GM12874 (cell line): Measurements from ENCODE around the gene EEIG1.

Experiments
- TF ChIP-seq, protein P1 (sequence below): IDR thresholded peaks from 2 replicates; pipeline ENCODE4 v1.5.1; 2011; ENCODE audit warnings: low read depth, mild to moderate bottlenecking, control low read depth, low read length, moderate library complexity; ENCODE audit not compliant: insufficient read depth

The EEIG1 gene

DNA sequence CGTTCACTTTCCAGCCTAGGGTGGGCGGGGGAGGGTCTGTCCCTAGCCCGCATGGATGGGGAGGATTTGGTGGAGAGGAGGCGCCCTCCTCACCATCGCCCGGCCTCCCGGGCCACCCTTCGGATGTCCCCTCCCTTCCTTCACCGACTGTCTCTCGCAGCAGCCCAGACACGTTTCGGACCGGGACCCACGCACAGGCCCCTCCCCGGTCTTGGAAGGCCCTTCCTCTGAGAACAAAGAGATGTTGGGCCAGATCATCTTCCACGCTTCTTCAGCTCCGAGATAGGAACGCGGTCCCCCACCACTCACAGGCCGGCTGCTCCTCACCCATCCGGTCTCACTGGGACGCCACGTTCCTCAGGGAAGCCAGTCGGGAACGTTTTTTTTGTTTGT lies 42.5 kb downstream of the EEIG1 start:
- TF ChIP-seq, protein P1, sequence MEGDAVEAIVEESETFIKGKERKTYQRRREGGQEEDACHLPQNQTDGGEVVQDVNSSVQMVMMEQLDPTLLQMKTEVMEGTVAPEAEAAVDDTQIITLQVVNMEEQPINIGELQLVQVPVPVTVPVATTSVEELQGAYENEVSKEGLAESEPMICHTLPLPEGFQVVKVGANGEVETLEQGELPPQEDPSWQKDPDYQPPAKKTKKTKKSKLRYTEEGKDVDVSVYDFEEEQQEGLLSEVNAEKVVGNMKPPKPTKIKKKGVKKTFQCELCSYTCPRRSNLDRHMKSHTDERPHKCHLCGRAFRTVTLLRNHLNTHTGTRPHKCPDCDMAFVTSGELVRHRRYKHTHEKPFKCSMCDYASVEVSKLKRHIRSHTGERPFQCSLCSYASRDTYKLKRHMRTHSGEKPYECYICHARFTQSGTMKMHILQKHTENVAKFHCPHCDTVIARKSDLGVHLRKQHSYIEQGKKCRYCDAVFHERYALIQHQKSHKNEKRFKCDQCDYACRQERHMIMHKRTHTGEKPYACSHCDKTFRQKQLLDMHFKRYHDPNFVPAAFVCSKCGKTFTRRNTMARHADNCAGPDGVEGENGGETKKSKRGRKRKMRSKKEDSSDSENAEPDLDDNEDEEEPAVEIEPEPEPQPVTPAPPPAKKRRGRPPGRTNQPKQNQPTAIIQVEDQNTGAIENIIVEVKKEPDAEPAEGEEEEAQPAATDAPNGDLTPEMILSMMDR, result no peak

DNA sequence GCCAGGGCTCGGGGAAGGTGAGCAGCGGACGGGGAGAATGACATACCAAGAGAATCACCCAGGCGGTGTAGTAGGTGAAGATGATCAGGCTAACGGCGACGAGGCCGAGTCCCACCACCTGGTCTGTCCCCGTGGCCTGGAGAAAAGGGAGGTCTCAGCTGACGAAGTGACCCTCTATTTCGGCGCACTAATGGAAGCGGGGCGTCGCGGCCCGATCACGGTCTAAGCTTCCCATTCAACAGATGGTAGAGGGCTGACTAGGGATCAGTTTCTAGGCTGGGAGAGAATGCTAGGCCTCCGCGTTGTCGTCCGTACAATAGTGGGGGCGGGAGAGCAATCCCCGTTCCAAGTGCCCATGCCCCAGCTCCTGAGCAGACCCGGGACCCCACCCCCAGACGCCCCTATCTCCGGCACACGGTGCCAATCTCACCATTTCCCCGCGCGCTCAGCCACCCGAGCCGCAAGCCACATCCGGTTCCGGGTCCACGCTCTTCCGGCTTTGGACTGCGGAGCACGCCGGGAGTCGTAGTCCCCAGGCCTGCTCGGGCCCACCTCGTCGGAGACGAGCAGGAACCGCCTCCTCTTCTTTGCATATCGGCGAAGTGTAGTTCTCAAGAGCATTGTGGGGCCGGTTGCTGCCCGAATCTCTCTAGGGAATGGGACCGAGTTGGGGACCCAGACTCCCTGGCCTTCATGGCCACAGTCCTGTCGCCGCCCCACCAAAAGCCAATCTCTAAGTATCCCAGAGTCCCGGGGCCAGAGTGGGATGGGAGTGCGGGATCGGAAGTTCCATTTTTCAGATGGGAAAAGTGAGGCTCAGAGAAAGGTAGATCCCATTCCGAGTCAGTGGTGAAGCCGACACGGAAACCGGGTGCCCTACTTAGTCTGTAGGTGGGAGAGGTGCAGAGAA lies 43.1 kb downstream of the EEIG1 start, which contains the start of gene DPM2:
Gene DPM2 (minus strand): TSS at position 467 of the 910 bp plus-strand sequence. CDS start 34 bp downstream, at position 433.
- TF ChIP-seq, protein P1, result no peak

DNA sequence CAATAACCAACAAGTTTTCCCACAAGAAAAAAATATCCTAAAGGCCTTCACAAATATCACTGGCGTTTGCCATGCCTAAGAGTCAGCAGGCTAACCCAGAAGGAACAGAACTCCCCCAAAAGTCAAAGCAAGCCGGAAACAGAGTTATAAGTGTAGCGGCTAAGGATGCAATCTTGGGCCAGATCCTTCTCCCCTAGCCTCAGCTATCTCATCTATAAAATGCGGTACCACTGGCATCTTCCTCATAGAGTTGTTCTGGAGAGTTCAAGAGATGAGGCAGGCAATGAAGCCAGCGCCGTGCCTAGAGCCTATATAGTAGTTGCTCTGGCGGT lies 43.8 kb downstream of the EEIG1 start:
- TF ChIP-seq, protein P1, result no peak

- TF ChIP-seq, protein P1, result no peak
Observed at GRCh38 chr9:127936347-127936852, 44.4 kb downstream of the EEIG1 start.

DNA sequence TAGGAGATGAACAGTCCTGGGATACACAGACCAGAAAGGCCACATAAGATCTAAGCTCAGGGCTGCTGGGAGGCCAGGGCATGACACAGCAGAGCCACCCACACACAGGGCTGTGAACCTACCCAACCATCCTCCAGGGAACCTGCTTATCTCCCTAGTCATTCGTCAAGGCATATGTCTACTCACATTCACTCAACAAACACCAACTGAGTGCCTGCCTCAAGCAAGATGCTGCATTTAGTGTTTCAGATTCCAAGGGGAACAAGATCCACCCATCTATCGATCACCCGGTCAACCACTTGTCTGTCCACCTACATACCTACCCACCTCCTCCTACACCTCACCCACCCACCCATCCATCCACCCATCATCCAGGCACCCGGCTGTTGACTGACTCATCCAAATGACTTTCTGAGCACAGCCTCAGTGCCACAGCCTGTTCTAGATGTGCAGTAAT lies 45.0 kb downstream of the EEIG1 start:
- TF ChIP-seq, protein P1, result no peak

DNA sequence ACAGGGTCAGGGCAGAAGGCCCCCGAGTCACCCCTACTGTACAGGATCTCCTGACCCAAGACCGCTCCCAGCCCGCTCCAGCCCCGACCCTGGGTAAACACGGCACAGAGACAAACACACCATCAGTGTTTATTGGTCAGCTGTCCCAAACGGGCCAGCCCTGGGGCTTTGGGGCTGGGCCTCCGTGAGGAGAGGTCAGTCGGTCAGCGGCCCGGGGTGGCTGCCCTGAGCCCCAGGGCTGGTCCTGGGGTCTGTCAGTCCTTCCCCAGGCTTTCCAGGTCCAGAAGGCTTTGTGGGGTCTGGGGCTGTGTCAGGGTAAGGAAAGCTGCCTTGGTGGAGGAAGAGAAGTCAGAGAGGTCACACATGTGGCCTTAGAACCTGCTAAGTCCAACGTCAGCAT lies 45.8 kb downstream of the EEIG1 start:
- TF ChIP-seq, protein P1, result no peak

DNA sequence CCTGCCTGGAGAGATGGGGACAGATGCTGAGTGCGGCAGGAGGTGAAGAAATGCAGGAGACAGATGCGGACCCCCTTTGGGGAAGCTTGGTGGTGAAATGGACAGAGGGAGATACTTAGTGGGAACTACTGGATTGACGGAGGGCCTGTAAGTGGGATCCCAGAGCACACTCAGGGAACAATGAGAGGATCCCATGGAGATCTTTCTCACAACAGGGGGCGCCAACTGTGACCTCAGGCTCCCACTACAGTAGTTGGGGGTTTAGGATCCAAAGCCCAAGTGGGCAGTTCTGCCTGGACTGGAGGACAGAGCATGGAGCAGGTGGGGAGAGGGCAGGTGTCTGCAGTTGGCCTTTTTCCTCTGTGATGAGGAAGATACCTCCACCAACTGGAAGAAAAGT lies 46.5 kb downstream of the EEIG1 start:
- TF ChIP-seq, protein P1, result no peak
